Breast epithelium (tissue), 4 donors: ENCODE data around the gene ADGRB2. TPM values are rescaled to one million over a fixed set of nuclear protein-coding genes. Genes with fewer than 3 reads are reported as not detected.
A peak's percentile ranks its signal among the peaks of the same experiment; 100 is the strongest.

Experiments
- DNase-seq, 2 donors: peaks; one replicate each; pipeline ENCODE4 v3.0.0-alpha.2; 2019; ENCODE audit warnings: low spot score in 2 of 2
- H3K27ac ChIP-seq, 2 donors: fragments of 200-600 bp; sonication (generic) in 1 of 2; one replicate each; pipeline ENCODE4 v1.5.1; 2016 to 2019; ENCODE audit warnings: mild to moderate bottlenecking in 1 of 2
- H3K27me3 ChIP-seq, 2 donors: fragments of 200-600 bp; sonication (generic) in 1 of 2; one replicate each; pipeline versions ENCODE4 v1.5.1 to v1.6.0; 2017 to 2019; ENCODE audit warnings: control low read depth in 1 of 2, mild to moderate bottlenecking in 1 of 2
- H3K36me3 ChIP-seq: fragments of 200-600 bp; one replicate; pipeline ENCODE4 v1.5.1; 2019
- H3K4me1 ChIP-seq, 2 donors: fragments of 200-600 bp; sonication (generic); one replicate each; pipeline ENCODE4 v1.5.1; 2016 to 2019; ENCODE audit warnings: control low read depth in 1 of 2
- H3K4me3 ChIP-seq, 3 donors: fragments of 200-600 bp; sonication (generic); 1 replicate in 2 of 3; 2 replicates in 1 of 3; pipeline ENCODE4 v1.5.1; 2016 to 2019; ENCODE audit warnings: mild to moderate bottlenecking in 3 of 3, moderate library complexity in 2 of 3
- H3K9me3 ChIP-seq, 2 donors: fragments of 200-600 bp; sonication (generic) in 1 of 2; one replicate each; pipeline ENCODE4 v1.5.1; 2016 to 2019; ENCODE audit warnings: control low read depth in 1 of 2
- CTCF ChIP-seq, 3 donors: fragments of 450-650 bp; IDR thresholded peaks; one replicate each; pipeline ENCODE4 v1.5.1; 2016 to 2017; ENCODE audit warnings: antibody characterized with exemption in 3 of 3, mild to moderate bottlenecking in 3 of 3, moderate library complexity in 3 of 3
- POLR2A ChIP-seq: fragments of 450-650 bp; IDR thresholded peaks from one replicate; pipeline ENCODE4 v1.6.1; 2016; ENCODE audit warnings: antibody characterized with exemption, mild to moderate bottlenecking, moderate library complexity
- POLR2AphosphoS5 ChIP-seq, 3 donors: sonication (generic); formaldehyde crosslinking; IDR thresholded peaks; one replicate each; pipeline ENCODE4 v1.6.1; 2017; ENCODE audit warnings: antibody characterized with exemption in 3 of 3
- intact Hi-C: fragments of 100-400 bp; cut with DNase I; formaldehyde crosslinking; loops from one replicate; pipeline ENCODE4 v1.15.1; 2023; ENCODE audit warnings: low total_unique reads
- total RNA-seq, 3 donors: library from RNA; depleted of rRNA; stranded (reverse); fragments of >200 nt; gene quantifications; one replicate each; pipeline ENCODE4 v1.1.0, GENCODE V29; 2016

Gene ADGRB2
- total RNA-seq, 3 donors from 2014 or later = 1.3 to 4.9 (median 2.9) TPM

DNA sequence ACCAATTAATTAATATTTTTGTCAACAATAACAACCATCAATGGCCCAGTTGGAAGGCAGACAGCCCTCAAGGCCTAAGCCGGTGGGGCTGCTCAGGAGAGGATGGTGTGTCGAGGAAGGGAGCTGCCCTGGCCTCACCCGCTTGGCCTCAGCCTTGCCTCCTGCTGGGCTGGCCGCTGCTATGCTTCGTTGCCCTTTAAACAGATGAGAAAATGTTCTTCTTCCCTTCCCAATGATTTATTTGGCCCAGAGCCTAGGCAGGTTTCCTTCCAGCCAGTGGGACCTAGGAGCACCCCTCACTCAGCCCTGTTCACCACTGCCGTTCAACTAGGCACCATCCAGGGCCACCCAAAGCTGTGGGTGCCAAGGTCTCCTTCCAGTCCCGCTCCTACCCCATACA is 3.1 kb upstream of the ADGRB2 start:
- H3K27ac ChIP-seq = no peak overlapping the region
- peaks cover 0 to 9% of the 10 kb centered on the region in 2 donors for H3K27me3 ChIP-seq
- H3K4me3 ChIP-seq = no peak overlapping the region
- peaks cover 10 to 17% of the 10 kb centered on the region in 2 donors for H3K4me1 ChIP-seq
- no peak for DNase-seq
- intact Hi-C loops = no loop called here
- no peaks in the 10 kb centered on the region for H3K36me3 ChIP-seq
- TF ChIP-seq POLR2A (no peak), POLR2AphosphoS5 (IDR thresholded peaks at IDR 0.05) (no peak), CTCF (IDR thresholded peaks at IDR 0.05) (no peak)
- no peaks in the 10 kb centered on the region for H3K9me3 ChIP-seq

- Histone ChIP-seq H3K4me1 (peaks cover 12 to 13% of the 10 kb centered on the region in 2 donors), H3K27me3 (peaks cover 0 to 11% of the 10 kb centered on the region in 2 donors), H3K9me3 (no peaks in the 10 kb centered on the region), H3K4me3 (no peak overlapping the region), H3K27ac (no peak overlapping the region), H3K36me3 (no peaks in the 10 kb centered on the region)
- TF ChIP-seq POLR2A (no peak), CTCF (IDR thresholded peaks at IDR 0.05) (no peak), POLR2AphosphoS5 (IDR thresholded peaks at IDR 0.05) (no peak)
- intact Hi-C loops = no loop called here
- no peak for DNase-seq
Measured at GRCh38 chr1:31765516-31765915, 1.4 kb upstream of the ADGRB2 start.

GRCh38 chr1:31765041-31765467 is 914 bp upstream of the ADGRB2 start:
- intact Hi-C loops = no loop called here
- no peak for DNase-seq
- Histone ChIP-seq H3K36me3 (no peaks in the 10 kb centered on the region), H3K27me3 (peaks cover 0 to 11% of the 10 kb centered on the region in 2 donors), H3K27ac (no peak overlapping the region), H3K9me3 (no peaks in the 10 kb centered on the region), H3K4me1 (peaks cover 12 to 16% of the 10 kb centered on the region in 2 donors), H3K4me3 (no peak overlapping the region)
- TF ChIP-seq POLR2A = no peak
- no peak for TF ChIP-seq CTCF (IDR thresholded peaks at IDR 0.05)
- no peak for TF ChIP-seq POLR2AphosphoS5 (IDR thresholded peaks at IDR 0.05)

DNA sequence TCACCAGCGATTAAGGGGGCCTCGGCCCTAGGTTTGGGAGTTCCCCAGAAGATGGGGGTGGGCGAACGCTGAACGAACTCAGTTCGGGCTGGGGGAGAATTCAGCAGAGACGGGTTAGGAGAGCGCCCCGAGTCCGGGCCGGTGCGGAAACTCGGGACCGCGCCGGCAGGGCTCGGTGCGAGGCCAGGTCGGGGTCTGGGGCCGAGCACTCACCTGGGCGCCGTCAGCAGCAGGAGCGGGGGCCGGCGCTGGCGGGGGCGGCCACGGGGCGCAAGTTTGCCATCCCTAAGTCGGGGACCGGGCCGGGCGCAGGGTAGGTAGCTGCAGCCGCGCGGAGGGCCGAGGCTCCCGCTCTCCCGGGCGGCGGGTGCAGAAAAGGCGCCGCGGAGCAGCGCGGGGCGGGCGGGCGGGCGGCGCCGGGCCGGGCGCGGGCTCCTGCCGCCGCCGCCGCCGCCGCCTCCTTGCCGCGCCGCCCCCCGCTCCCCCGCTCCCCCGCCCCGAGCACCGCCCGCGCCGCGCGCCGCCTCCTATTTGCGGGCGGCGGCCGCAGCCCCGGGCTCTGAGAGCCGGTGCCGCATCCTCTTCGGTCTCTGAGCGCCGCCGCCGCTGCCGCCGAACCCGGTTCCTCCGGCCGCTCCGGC is 349 bp downstream of the ADGRB2 start:
- intact Hi-C loops = no loop called here
- DNase-seq = no peak
- H3K4me3 ChIP-seq = peak overlapping the region; percentile 43 to 84 (median 61)
- H3K27me3 ChIP-seq = peaks cover 0 to 11% of the 10 kb centered on the region in 2 donors
- no peak overlapping the region for H3K27ac ChIP-seq
- H3K9me3 ChIP-seq = no peaks in the 10 kb centered on the region
- no peaks in the 10 kb centered on the region for H3K36me3 ChIP-seq
- no peak for TF ChIP-seq POLR2AphosphoS5 (IDR thresholded peaks at IDR 0.05)
- TF ChIP-seq CTCF (IDR thresholded peaks at IDR 0.05) = no peak
- no peak for TF ChIP-seq POLR2A
- H3K4me1 ChIP-seq = peaks cover 7 to 16% of the 10 kb centered on the region in 2 donors

DNA sequence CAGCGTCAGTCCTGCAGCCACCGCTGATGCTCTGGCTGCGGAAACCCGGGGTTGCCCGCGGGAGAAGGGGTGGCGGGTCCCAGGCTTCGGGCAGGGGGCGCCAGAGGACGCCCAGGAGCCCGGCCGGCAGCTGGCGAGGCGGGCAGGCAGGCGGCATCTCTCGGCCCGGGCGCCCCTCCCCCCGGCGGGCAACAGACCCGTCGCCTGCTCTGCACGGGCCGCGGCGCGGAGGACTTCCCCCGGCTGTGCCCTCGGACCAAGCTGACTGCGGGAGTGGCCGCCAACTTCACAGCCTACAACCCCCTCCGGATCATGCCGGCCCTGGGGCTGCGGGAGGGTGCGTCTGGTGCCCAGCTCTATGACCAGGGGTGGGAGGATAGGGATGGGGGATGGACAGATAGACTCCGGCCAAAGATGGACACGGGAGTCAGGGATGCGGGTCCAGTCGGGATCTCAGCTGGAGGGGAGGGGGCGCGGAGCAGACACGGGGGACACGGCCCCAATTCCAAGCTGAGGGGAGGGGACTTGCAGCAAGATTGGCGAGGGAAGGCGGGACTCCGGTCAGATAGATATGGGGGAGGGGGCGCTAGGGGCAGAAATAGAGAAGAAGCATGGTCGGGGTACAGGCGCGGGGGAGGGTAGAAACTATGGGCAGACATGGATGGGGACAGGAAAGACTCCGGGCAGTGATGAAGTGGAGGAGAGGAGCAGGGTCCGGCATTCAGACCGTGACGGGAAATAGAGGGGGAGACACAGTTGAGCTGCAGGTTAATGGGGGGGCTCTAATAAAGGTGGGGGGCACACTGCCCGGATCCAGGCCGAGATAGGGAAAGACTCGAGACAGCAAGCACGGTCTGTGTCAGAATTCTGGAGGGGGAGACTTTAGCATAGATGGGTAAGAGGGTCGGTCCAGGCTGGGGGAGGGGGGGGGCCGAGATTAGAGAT is 1.1 kb downstream of the ADGRB2 start:
- peak overlapping the region; percentile 43 to 84 (median 61) for H3K4me3 ChIP-seq
- H3K4me1 ChIP-seq = peaks cover 7 to 16% of the 10 kb centered on the region in 2 donors
- DNase-seq = peak; percentile 51 to 64
- no peaks in the 10 kb centered on the region for H3K9me3 ChIP-seq
- H3K27ac ChIP-seq = no peak overlapping the region
- no peaks in the 10 kb centered on the region for H3K36me3 ChIP-seq
- intact Hi-C loops = loop anchor here (1.0 kb wide), 1 partner anchor 25 kb away; no protein-coding TSS in a partner anchor
- H3K27me3 ChIP-seq = peaks cover 0 to 11% of the 10 kb centered on the region in 2 donors
- peak in 2 of 3 donors; percentile 35 to 50 for TF ChIP-seq CTCF (IDR thresholded peaks at IDR 0.05)
- TF ChIP-seq POLR2AphosphoS5 (IDR thresholded peaks at IDR 0.05) = no peak
- no peak for TF ChIP-seq POLR2A
